ENCODE measurements around the gene RHEB.

DNA sequence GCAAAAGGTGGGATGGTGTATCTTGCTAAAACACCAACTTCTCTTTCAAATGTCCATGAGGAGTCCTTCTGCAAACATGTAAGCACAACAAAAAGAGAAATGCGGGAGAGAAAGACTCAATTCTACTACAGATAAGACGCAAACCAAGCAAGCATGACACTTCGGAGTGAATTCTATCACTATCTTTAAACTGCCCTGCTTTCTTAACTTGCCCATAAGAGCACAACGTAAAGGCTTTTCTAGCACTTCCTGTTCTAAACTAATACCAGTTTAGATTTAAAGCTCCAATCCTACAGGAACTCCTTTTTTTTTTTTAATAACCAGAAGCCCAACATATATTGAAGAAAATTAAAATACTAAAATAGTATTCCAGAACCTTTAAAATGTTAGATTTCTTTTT is 8.4 kb downstream of the RHEB start:
- TF ChIP-seq, protein P1, sequence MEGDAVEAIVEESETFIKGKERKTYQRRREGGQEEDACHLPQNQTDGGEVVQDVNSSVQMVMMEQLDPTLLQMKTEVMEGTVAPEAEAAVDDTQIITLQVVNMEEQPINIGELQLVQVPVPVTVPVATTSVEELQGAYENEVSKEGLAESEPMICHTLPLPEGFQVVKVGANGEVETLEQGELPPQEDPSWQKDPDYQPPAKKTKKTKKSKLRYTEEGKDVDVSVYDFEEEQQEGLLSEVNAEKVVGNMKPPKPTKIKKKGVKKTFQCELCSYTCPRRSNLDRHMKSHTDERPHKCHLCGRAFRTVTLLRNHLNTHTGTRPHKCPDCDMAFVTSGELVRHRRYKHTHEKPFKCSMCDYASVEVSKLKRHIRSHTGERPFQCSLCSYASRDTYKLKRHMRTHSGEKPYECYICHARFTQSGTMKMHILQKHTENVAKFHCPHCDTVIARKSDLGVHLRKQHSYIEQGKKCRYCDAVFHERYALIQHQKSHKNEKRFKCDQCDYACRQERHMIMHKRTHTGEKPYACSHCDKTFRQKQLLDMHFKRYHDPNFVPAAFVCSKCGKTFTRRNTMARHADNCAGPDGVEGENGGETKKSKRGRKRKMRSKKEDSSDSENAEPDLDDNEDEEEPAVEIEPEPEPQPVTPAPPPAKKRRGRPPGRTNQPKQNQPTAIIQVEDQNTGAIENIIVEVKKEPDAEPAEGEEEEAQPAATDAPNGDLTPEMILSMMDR (IDR thresholded peaks at IDR 0.05): no peak
- no peak for TF ChIP-seq ZFX (IDR thresholded peaks at IDR 0.05; ENCODE audit: borderline replicate concordance)
